Ascending aorta (tissue), 2 donors: ENCODE data around the gene CCNL2. TPM values are rescaled to one million over a fixed set of nuclear protein-coding genes. Genes with fewer than 3 reads are reported as not detected.
"Not testable (repeated sequence)": the region's sequence is repeated elsewhere in the genome, so short reads cannot be mapped to it uniquely, and the experiment has no call there.

ENCODE experiments used
- DNase-seq, 2 donors: peaks; one replicate each; pipeline ENCODE4 v3.0.0-alpha.2; 2019; ENCODE audit warnings: low spot score in 2 of 2
- H3K27ac ChIP-seq, 2 donors: fragments of 200-600 bp; sonication (generic); one replicate each; pipeline ENCODE4 v1.5.1; 2016 to 2017; ENCODE audit warnings: mild to moderate bottlenecking in 1 of 2
- H3K27me3 ChIP-seq: fragments of 200-600 bp; sonication (generic); one replicate; pipeline ENCODE4 v1.5.1; 2017
- H3K36me3 ChIP-seq, 2 donors: fragments of 200-600 bp; sonication (generic); one replicate each; pipeline ENCODE4 v1.5.1; 2016
- H3K4me1 ChIP-seq, 2 donors: fragments of 200-600 bp; sonication (generic); one replicate each; pipeline ENCODE4 v1.5.1; 2016 to 2017; ENCODE audit warnings: mild to moderate bottlenecking in 1 of 2
- H3K4me3 ChIP-seq, 2 donors: fragments of 200-600 bp; sonication (generic); one replicate each; pipeline ENCODE4 v1.5.1; 2016 to 2017; ENCODE audit warnings: mild to moderate bottlenecking in 1 of 2
- H3K9me3 ChIP-seq, 2 donors: fragments of 200-600 bp; sonication (generic); one replicate each; pipeline ENCODE4 v1.5.1; 2016
- intact Hi-C: fragments of 100-400 bp; cut with DNase I; formaldehyde crosslinking; loops from one replicate; pipeline ENCODE4 v1.15.1; 2023
- total RNA-seq: library from RNA; depleted of rRNA; stranded (reverse); fragments of >200 nt; gene quantifications from one replicate; pipeline ENCODE4 v1.1.0, GENCODE V29; 2016
- TF ChIP-seq, protein P1 (sequence below), 3 experiments: fragments of 200-600 bp in 2 of 3; fragments of 450-650 bp in 1 of 3; sonication (generic) in 2 of 3; IDR thresholded peaks; one replicate each; pipeline ENCODE4 v1.5.1; 2016 to 2019; ENCODE audit warnings: antibody characterized with exemption in 3 of 3, mild to moderate bottlenecking in 1 of 3, moderate library complexity in 1 of 3

Gene CCNL2
- total RNA-seq, 1 donor from 2014 or later: 150 TPM

DNA sequence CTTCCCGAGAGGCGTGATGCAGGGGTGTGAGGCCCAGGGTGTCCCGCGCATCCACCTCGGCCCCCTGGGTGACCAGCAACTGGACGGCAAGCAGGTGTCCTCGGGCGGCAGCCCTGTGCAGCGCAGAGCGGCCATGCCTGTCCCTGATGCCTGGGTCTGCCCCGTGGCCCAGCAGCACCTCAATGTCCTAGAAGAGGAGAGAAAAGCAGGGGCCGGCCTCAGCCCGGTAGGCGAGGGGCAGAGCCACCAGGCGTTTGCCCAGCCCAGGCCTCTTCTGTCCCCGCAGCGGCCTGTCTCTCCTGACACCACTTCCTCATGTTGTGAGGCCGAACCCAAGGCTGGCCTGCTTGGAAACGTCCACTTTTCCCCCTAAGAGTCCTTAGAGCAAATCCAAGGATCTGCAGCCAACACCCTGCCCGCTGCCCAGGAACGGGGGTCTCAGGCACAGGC, 20.3 kb upstream of the CCNL2 start:
- Histone ChIP-seq H3K4me3 (peak overlapping the region in 1 of 2 donors; percentile 47), H3K36me3 (no peaks in the 10 kb centered on the region), H3K27me3 (no peaks in the 10 kb centered on the region), H3K9me3 (no peaks in the 10 kb centered on the region), H3K27ac (no peak overlapping the region), H3K4me1 (no peaks in the 10 kb centered on the region)
- no peak for DNase-seq
- TF ChIP-seq, protein P1, sequence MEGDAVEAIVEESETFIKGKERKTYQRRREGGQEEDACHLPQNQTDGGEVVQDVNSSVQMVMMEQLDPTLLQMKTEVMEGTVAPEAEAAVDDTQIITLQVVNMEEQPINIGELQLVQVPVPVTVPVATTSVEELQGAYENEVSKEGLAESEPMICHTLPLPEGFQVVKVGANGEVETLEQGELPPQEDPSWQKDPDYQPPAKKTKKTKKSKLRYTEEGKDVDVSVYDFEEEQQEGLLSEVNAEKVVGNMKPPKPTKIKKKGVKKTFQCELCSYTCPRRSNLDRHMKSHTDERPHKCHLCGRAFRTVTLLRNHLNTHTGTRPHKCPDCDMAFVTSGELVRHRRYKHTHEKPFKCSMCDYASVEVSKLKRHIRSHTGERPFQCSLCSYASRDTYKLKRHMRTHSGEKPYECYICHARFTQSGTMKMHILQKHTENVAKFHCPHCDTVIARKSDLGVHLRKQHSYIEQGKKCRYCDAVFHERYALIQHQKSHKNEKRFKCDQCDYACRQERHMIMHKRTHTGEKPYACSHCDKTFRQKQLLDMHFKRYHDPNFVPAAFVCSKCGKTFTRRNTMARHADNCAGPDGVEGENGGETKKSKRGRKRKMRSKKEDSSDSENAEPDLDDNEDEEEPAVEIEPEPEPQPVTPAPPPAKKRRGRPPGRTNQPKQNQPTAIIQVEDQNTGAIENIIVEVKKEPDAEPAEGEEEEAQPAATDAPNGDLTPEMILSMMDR (IDR thresholded peaks at IDR 0.05): no peak
- intact Hi-C loops: no loop called here

DNA sequence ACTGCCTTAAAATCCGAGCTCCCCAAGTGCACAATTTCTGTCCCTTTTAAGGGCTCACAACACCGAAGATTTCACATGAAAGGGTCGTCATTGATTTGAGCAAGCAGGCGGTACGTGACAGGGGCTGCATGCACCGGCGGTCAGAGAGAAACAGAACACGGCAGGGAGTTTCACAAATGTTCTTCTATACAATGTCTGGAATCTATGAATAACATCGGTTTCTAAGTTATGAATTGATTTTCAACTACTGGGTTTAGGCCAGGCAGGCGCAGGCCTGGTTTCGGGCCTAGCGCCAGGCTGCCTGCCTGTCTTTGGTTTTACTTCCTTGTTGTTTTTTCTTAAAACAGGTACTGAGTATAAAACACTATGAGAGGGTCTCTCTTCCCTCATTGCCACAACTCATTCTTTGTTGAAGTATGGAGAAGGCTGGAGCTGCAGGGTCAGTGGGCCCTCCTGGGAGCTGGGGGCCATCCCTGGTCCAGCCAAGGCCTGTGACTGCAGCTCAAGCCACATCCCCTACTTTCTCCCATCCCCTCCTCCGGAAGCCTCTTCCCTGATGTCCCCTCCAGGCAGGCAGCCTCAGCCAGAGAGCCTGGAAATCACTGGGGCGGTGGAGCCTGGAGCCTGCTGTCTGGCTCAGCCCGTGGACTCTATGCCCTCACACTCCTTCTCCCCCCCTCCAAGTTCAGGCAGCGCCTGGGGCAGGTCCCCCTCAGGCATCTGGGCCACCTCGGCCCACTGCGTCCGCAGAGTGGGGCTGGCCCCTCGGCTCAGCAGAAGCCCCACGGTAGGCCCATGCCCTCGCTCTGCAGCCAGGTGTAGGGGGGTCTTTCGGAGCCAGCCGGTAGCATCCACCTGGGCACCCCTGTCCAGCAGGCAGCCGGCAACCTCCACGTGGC, 19.6 kb upstream of the CCNL2 start:
- Histone ChIP-seq H3K9me3 (no peaks in the 10 kb centered on the region), H3K4me1 (no peaks in the 10 kb centered on the region), H3K27ac (no peak overlapping the region), H3K27me3 (no peaks in the 10 kb centered on the region), H3K36me3 (no peaks in the 10 kb centered on the region), H3K4me3 (no peak overlapping the region)
- no peak for DNase-seq
- intact Hi-C loops: no loop called here
- TF ChIP-seq, protein P1 (IDR thresholded peaks at IDR 0.05): no peak

DNA sequence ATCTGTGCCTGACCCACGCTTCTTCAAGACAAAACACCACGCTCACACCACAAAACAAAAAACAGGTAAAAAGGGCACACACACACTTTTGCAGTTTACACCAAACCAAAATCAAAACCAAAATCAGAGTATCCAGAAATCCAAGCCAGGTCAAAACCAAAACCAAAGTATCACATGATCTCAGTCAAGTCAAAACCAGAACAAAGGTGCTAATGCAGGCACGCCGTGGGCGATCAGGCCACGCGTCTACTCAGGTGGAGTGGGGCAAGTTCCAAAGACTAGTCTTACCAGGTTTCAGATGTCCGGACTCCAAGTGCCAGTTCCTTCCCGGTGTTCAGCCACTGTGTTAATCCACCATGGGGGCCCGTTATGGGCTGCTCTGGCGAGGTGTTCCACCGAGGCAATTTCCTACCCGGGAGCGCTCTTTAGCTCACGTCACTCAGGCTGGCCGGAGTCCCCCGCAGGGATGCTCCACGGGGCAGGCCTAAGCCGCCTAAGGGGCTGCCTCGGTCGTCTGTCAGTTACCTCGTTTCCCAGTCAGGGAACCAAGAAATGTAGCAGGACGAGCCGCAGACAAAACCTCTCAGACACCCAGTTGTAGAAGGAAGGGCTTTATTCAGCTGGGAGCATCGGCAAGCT, 18.8 kb upstream of the CCNL2 start:
- H3K9me3 ChIP-seq, H3K4me1 ChIP-seq, H3K36me3 ChIP-seq, DNase-seq, H3K27ac ChIP-seq, intact Hi-C loops, H3K4me3 ChIP-seq, H3K27me3 ChIP-seq: not testable (repeated sequence)

DNA sequence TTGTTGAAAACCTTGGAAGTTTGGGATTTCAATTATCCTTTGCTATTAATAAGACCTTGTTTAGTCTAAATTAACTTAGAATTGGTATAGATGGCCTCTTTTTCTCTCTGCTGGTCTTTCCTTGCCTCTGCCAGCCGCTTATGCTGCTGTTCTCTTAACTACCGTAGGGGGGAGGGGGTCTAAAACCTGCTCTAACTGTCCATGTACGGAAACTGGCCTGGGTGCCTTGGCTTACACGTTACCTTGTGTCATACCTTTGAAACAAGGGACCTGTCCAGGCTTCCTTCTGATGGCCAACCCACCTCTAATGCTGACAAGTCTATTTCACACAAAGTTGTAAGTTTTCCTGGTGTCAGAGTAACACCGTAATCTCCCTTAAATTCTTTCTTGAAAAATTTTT, 18.3 kb upstream of the CCNL2 start:
- H3K36me3 ChIP-seq, H3K27ac ChIP-seq, H3K9me3 ChIP-seq, H3K4me1 ChIP-seq, H3K27me3 ChIP-seq, intact Hi-C loops, H3K4me3 ChIP-seq, DNase-seq: not testable (repeated sequence)

DNA sequence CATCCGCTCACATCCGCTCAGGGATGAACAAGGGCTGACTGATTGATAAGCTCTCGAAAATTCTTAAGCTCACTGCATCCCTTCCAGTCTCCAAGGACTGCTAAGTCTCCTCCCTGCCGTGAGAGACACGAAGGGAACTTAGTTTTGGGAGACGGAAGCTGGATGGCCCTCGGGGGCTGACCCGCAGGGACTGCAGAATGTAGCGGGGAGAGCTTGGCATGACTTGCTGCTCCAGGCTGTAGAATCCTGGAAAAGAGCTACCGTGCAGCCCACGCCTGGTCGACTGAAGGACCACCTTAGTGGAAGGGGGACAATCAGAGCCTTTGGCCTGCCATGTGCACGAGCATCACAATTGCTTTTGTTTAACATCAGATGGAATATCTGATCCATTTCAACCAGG, 16.6 kb upstream of the CCNL2 start:
- DNase-seq: no peak
- no peaks in the 10 kb centered on the region for H3K36me3 ChIP-seq
- H3K27me3 ChIP-seq: no peaks in the 10 kb centered on the region
- H3K9me3 ChIP-seq: no peaks in the 10 kb centered on the region
- no peak overlapping the region for H3K4me3 ChIP-seq
- TF ChIP-seq, protein P1 (IDR thresholded peaks at IDR 0.05): no peak
- no peak overlapping the region for H3K27ac ChIP-seq
- intact Hi-C loops: no loop called here
- H3K4me1 ChIP-seq: no peaks in the 10 kb centered on the region

DNA sequence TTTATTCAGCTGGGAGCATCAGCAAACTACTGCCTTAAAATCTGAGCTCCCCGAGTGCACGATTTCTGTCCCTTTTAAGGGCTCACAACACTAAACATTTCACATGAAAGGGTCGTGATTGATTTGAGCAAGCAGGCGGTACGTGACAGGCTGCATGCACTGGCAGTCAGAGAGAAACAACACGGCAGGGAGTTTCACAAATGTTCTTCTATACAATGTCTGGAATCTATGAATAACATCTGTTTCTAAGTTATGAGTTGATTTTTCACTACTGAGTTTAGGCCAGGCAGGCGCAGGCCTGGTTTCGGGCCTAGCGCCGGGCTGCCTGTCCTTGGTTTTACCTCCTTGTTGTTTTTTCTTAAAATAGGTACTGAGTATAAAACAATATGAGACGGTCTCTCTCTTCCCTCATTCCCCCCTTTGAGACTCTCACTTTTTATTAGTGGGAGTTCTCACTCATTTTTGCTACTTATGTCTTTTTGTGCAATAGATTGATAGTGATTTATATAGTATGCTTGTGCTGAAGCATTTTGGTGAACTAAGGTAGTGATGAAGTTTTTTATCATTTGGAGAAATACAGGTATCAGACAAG, 13.3 kb upstream of the CCNL2 start:
- H3K9me3 ChIP-seq, intact Hi-C loops, H3K4me1 ChIP-seq, H3K36me3 ChIP-seq, H3K27me3 ChIP-seq, H3K4me3 ChIP-seq, H3K27ac ChIP-seq, DNase-seq: not testable (repeated sequence)

DNA sequence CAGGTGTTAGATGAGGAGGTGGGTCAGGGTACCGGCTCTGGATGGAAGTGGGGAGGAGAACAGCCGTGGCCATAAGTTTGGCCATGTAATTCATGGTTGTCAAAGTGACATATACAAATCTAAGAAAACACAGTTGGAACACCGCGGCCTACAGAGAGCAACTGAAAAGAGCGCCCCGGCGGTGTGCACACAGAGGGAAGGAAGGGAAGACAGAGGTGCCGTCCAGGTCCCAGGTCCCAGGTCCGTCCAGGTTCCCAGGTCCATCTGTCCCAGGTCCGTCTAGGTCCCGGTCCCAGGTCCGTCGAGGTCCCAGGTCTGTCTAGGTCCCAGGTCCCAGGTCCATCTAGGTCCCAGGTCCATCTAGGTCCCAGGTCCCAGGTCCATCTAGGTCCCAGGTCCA, 12.5 kb upstream of the CCNL2 start:
- intact Hi-C loops: no loop called here
- no peak overlapping the region for H3K27ac ChIP-seq
- no peak for DNase-seq
- TF ChIP-seq, protein P1 (IDR thresholded peaks at IDR 0.05): no peak
- H3K4me1 ChIP-seq: peaks cover 0 to 9% of the 10 kb centered on the region in 2 donors
- no peaks in the 10 kb centered on the region for H3K36me3 ChIP-seq
- H3K4me3 ChIP-seq: no peak overlapping the region
- H3K27me3 ChIP-seq: no peaks in the 10 kb centered on the region
- H3K9me3 ChIP-seq: no peaks in the 10 kb centered on the region

DNA sequence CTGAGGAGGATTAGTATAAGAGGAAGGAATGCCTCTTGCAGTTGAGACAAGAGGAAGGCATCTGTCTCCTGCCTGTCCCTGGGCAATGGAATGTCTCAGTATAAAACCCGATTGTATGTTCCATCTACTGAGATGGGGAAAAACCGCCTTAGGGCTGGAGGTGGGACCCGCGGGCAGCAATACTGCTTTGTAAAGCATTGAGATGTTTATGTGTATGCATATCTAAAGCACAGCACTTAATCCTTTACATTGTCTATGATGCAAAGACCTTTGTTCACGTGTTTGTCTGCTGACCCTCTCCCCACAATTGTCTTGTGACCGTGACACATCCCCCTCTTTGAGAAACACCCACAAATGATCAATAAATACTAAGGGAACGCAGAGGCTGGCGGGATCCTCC, 11.1 kb upstream of the CCNL2 start:
- DNase-seq, intact Hi-C loops, H3K36me3 ChIP-seq: not testable (repeated sequence)

More for the DNA sequence above, 11.1 kb upstream of the CCNL2 start:
- not testable (repeated sequence) for H3K4me3 ChIP-seq, H3K27me3 ChIP-seq, H3K9me3 ChIP-seq, H3K27ac ChIP-seq
- H3K4me1 ChIP-seq: peaks cover 7 to 22% of the 10 kb centered on the region in 2 donors
